HepG2 (cell line): ENCODE results near the gene MYADML2. TPM values are rescaled to one million over a fixed set of nuclear protein-coding genes. Genes with fewer than 3 reads are reported as not detected.
A peak's percentile ranks its signal among the peaks of the same experiment; 100 is the strongest.

ENCODE experiments used
- CHD4 ChIP-seq: fragments of 200-600 bp; sonication (generic); IDR thresholded peaks from 2 replicates; pipeline ENCODE4 v1.7.0; 2017; ENCODE audit warnings: mild to moderate bottlenecking, low read length, borderline replicate concordance
- KAT2B ChIP-seq: fragments of 150-350 bp; IDR thresholded peaks from 2 replicates; pipeline ENCODE4 v1.6.1; 2014; ENCODE audit warnings: low read depth, low read length, borderline replicate concordance
- NR2F1 ChIP-seq, 2 experiments: fragments of 450-650 bp in 1 of 2; formaldehyde crosslinking in 1 of 2; IDR thresholded peaks; 2 replicates each; pipeline versions ENCODE4 v1.5.0 to v1.6.1; 2016 to 2020; ENCODE audit warnings: mild to moderate bottlenecking in 1 of 2, missing compliant biosample characterization in 1 of 2, missing genetic modification reagents in 1 of 2, moderate library complexity in 1 of 2
- NR2F2 ChIP-seq: IDR thresholded peaks from 2 replicates; pipeline ENCODE4 v1.6.1; 2012; ENCODE audit warnings: low read depth, inconsistent platforms, borderline replicate concordance
- PAF1 ChIP-seq: IDR thresholded peaks from 2 replicates; pipeline ENCODE4 v1.6.1; 2016; ENCODE audit warnings: missing genetic modification reagents, missing compliant biosample characterization
- POLR2G ChIP-seq: fragments of 200-400 bp; formaldehyde crosslinking; IDR thresholded peaks from 2 replicates; pipeline ENCODE4 v1.6.1; 2018; ENCODE audit warnings: mild to moderate bottlenecking, low read depth, low read length, moderate library complexity
- RBM22 ChIP-seq: fragments of 200-400 bp; formaldehyde crosslinking; optimal IDR thresholded peaks from 2 replicates; pipeline ENCODE3; 2017; ENCODE audit warnings: mild to moderate bottlenecking, low read length, moderate library complexity
- SCMH1 ChIP-seq: sonication (generic); formaldehyde crosslinking; IDR thresholded peaks from 2 replicates; pipeline ENCODE4 v1.9.0; 2021; ENCODE audit warnings: missing genetic modification reagents, mild to moderate bottlenecking, borderline replicate concordance
- ZC3H4 ChIP-seq: sonication (generic); formaldehyde crosslinking; IDR thresholded peaks from 2 replicates; pipeline ENCODE4 v1.4.0; 2020; ENCODE audit warnings: missing genetic modification reagents, borderline replicate concordance
- polyA plus RNA-seq, 8 experiments: library from polyadenylated mRNA; depleted of rRNA in 3 of 8; stranded (reverse) in 7 of 8; unstranded in 1 of 8; fragments of >200 nt; fragmentation: Illumina TruSeq in 4 of 8; extraction: Trizol in 4 of 8; gene quantifications; 2 replicates each; pipeline versions ENCODE4 v1.2.1 to v1.2.3, GENCODE V29; 2011 to 2016; ENCODE audit warnings: low read depth in 4 of 8, missing spikeins in 1 of 8, mixed read lengths in 1 of 8; ENCODE audit not compliant: insufficient read depth in 1 of 8
- total RNA-seq, 5 experiments: library from RNA; depleted of rRNA; stranded (reverse); fragments of >200 nt; fragmentation: Illumina TruSeq; extraction: Trizol; gene quantifications; 2 replicates each; pipeline ENCODE4 v1.2.3, GENCODE V29; 2016; ENCODE audit warnings: low read depth in 1 of 5
- TF ChIP-seq, protein P1 (sequence below): sonication (generic); formaldehyde crosslinking; IDR thresholded peaks from 2 replicates; pipeline ENCODE4 v1.5.0; 2020; ENCODE audit warnings: missing genetic modification reagents, mild to moderate bottlenecking, borderline replicate concordance
- TF ChIP-seq, protein P2 (sequence below): sonication (generic); formaldehyde crosslinking; IDR thresholded peaks from 2 replicates; pipeline ENCODE4 v1.4.0; 2020; ENCODE audit warnings: mild to moderate bottlenecking, missing genetic modification reagents, borderline replicate concordance

The MYADML2 gene
- total and polyA plus RNA-seq, 2 of the 13 experiments (the other 11 are each of a cell fraction or from before 2014, with no cell fraction given): not detected

DNA sequence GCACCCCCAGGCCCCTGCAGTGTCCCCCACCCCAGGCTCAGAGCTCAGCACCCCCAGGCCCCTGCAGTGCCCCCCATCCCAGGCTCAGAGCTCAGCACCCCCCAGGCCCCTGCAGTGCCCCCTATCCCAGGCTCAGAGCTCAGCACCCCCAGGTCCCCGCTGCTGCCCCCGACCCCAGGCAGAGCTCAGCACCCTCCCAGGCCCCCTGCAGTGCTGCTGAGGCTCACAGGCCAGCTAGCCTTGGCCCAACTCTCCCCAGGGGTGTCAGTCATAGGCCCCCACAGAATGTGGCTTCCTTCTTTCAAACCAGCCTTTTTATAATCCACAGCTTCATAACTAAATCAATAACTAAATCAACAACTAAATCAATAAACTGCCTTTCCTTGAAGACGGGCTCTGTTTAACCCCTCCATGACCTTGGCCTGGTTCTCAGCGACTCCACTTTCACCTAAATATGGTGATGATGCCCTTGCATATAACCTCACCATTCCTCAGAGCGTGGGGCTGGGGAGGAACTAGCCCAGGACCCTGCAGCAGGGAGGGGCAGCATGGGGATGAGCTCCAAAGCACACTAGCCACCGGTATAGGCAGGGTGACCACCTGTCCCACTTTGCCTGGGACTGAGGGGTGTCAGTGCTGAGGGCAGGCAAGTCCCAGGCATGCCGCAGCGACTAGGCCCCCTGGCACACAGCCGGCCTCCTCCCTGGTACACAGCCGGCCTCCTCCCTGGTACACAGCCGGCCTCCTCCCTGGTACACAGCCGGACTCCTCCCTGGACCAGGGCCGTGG lies 8.9 kb upstream of the MYADML2 start (continued):
- TF ChIP-seq KAT2B (peak; percentile 63; the same call in 1 of the 2 replicates), NR2F1 (CRISPR knock-in tag; IDR thresholded peaks at IDR 0.05) (no peak), SCMH1 (CRISPR knock-in tag) (no peak), PAF1 (CRISPR knock-in tag) (peak; percentile 70; the same call in 1 of the 2 replicates), NR2F2 (no peak), POLR2G (peak; percentile 67), ZC3H4 (peak; percentile 45; the same call in 1 of the 2 replicates), RBM22 (peak; percentile 96), CHD4 (no peak)
- TF ChIP-seq, protein P1, sequence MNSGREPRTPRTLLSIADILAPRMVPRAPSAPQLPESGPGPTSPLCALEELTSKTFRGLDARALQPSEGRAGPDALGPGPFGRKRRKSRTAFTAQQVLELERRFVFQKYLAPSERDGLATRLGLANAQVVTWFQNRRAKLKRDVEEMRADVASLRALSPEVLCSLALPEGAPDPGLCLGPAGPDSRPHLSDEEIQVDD (CRISPR knock-in tag): peak; percentile 43; the same call in 1 of the 2 replicates
- TF ChIP-seq, protein P2, sequence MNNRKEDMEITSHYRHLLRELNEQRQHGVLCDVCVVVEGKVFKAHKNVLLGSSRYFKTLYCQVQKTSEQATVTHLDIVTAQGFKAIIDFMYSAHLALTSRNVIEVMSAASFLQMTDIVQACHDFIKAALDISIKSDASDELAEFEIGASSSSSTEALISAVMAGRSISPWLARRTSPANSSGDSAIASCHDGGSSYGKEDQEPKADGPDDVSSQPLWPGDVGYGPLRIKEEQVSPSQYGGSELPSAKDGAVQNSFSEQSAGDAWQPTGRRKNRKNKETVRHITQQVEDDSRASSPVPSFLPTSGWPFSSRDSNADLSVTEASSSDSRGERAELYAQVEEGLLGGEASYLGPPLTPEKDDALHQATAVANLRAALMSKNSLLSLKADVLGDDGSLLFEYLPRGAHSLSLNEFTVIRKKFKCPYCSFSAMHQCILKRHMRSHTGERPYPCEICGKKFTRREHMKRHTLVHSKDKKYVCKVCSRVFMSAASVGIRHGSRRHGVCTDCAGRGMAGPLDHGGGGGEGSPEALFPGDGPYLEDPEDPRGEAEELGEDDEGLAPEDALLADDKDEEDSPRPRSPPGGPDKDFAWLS (CRISPR knock-in tag): 0 out of 2 replicates have a peak, but pooled peaks have one; percentile 27
